Hepatocyte (in vitro differentiated cells): ENCODE data around the gene SLC38A9.

ENCODE experiments used
- CTCF ChIP-seq: fragments of 200-600 bp; sonication (generic); IDR thresholded peaks from 2 replicates; pipeline ENCODE4 v1.5.1; 2016; ENCODE audit warnings: antibody characterized with exemption, mild to moderate bottlenecking; ENCODE audit not compliant: poor library complexity
- EZH2 ChIP-seq: fragments of 200-600 bp; sonication (generic); IDR thresholded peaks from 2 replicates; pipeline ENCODE4 v1.6.1; 2016; ENCODE audit warnings: antibody characterized with exemption, mild to moderate bottlenecking, borderline replicate concordance
- EZH2phosphoT487 ChIP-seq: fragments of 200-600 bp; sonication (generic); IDR thresholded peaks from one replicate; pipeline ENCODE4 v1.6.1; 2018; ENCODE audit warnings: antibody characterized with exemption, mild to moderate bottlenecking, low read depth, moderate library complexity; ENCODE audit not compliant: unreplicated experiment, severe bottlenecking

DNA sequence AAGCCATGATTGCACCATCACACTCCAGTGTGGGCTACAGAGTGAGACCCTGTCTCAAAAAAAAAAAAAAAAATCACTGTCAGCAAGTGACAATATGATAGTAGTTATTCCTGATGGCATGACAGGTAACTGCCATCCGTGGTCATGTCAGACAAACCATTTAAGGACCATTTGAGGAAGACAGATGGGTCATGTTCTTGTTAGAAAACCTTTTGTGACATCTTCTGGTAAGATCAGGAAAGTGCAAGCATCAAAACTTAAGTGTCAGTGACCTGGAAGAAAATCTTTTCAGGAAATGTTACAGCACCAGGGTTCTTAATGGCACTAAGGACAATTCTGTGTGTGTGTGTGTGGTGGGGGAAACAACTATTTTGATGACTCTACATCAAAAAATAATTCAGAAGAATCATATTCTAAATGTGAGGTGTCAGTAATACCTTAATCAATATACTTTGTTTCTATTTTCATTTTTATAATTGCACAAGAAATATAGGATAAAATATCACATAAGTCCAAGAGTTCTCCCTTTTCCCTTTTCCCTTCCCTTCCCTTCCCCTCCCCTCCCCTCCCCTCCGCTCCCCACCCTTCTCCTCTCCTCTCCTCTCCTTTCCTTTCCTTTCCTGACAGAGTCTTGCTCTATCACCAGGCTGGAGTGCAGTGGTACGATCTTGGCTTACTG is 17.8 kb downstream of the SLC38A9 start:
- TF ChIP-seq CTCF, result peak; percentile 55
- TF ChIP-seq EZH2, result no peak
- no peak for TF ChIP-seq EZH2phosphoT487
